Muscle of back (tissue), 11 donors: Measurements from ENCODE around the gene ZBTB12. TPM values are rescaled to one million over a fixed set of nuclear protein-coding genes. Genes with fewer than 3 reads are reported as not detected.

Experiments
- DNase-seq, 3 donors: peaks; one replicate each; pipeline versions ENCODE4 v3.0.0 to v3.0.0-alpha.2; 2013
- polyA plus RNA-seq, 10 donors: library from polyadenylated mRNA; unstranded; fragments of 120-200 nt; gene quantifications; one replicate each; pipeline ENCODE4 v1.2.1, GENCODE V29; 2013; ENCODE audit not compliant: insufficient read length in 10 of 10

The ZBTB12 gene
- polyA plus RNA-seq, 10 donors = 7.9 to 16.2 (median 9.6) TPM

DNA sequence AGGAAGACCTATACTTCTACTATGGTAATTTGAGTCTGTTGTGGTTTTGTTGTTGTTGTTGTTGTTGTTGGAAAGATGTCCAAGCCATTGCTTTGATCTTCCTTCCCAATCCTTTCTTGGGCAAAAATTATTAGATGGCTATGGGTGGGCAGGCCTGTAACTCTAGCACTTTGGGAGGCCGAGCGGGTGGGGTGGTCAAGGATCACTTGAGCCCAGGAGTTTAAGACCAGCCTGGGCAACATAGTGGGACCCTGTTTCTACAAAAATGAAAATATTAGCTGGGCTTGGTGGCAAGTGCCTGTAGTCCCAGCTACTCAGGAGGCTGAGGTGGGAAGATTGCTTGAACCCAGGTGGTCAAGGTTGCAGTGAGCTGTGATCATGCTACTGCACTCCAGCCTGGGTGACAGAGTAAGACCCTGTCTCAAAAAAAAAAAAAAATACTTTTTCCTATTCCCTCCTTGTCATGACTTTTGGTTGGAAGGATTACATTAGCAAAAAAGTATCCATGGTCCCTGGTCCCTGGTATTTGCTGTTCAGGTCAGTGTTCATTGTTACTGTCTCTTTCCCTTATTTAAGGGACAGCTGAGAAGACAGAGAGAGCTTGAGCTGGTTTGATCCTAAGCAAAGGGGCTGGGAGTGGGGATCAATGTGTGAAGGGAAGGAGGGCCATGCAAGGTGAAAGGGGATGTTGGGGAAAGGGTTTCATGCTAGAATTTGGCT is 51.0 kb downstream of the ZBTB12 start:
- no peak for DNase-seq

Other genes starting within 250 kb of the ZBTB12 start
- gene BAG6, start 249.4 kb downstream of the ZBTB12 start, polyA plus RNA-seq = 100 to 1,000 TPM; 177 to 216 (median 198) TPM
- 1 to 10 TPM; 2.6 to 5.7 (median 4.2) TPM for gene APOM, start 246.2 kb downstream of the ZBTB12 start, polyA plus RNA-seq
- 10 to 100 TPM; 11.4 to 16.0 (median 13.4) TPM for gene C6orf47, start 241.3 kb downstream of the ZBTB12 start, polyA plus RNA-seq
- 10 to 100 TPM; 10.1 to 16.9 (median 12.2) TPM for gene GPANK1, start 237.1 kb downstream of the ZBTB12 start, polyA plus RNA-seq
- 100 to 1,000 TPM; 118 to 150 (median 138) TPM for gene CSNK2B, start 236.0 kb downstream of the ZBTB12 start, polyA plus RNA-seq
- 10 to 100 TPM in 6 of 10 donors, 1 to 10 TPM in 4; 5.6 to 24.0 (median 10.9) TPM for gene LY6G5B, start 232.1 kb downstream of the ZBTB12 start, polyA plus RNA-seq
- gene LY6G5C, start 221.0 kb downstream of the ZBTB12 start, polyA plus RNA-seq = 1 to 10 TPM in 9 of 10 donors, under 1 TPM in 1; 0.68 to 5.1 (median 2.4) TPM
- 10 to 100 TPM; 36.3 to 50.0 (median 39.2) TPM for gene ABHD16A, start 198.8 kb downstream of the ZBTB12 start, polyA plus RNA-seq
- under 1 TPM in 3 of 10 donors, not detected in 7; 0.17 to 0.38 (median 0.20) TPM for gene LY6G6F, start 195.2 kb downstream of the ZBTB12 start, polyA plus RNA-seq
- 1 to 10 TPM in 1 of 10 donors, under 1 TPM in 5, not detected in 4; 0.42 to 1.1 (median 0.53) TPM for gene LY6G6D, start 186.7 kb downstream of the ZBTB12 start, polyA plus RNA-seq
- 1 to 10 TPM in 1 of 10 donors, under 1 TPM in 8, not detected in 1; 0.19 to 1.0 (median 0.38) TPM for gene LY6G6C, start 180.3 kb downstream of the ZBTB12 start, polyA plus RNA-seq
- 1 to 10 TPM in 3 of 10 donors, under 1 TPM in 7; 0.52 to 1.8 (median 0.82) TPM for gene MPIG6B, start 178.7 kb downstream of the ZBTB12 start, polyA plus RNA-seq
- 100 to 1,000 TPM in 8 of 10 donors, 10 to 100 TPM in 2; 87.3 to 135 (median 109) TPM for gene DDAH2, start 172.8 kb downstream of the ZBTB12 start, polyA plus RNA-seq
- 100 to 1,000 TPM; 114 to 181 (median 138) TPM for gene CLIC1, start 165.6 kb downstream of the ZBTB12 start, polyA plus RNA-seq
- 10 to 100 TPM in 6 of 10 donors, 1 to 10 TPM in 4; 5.9 to 29.4 (median 13.5) TPM for gene MSH5, start 162.1 kb downstream of the ZBTB12 start, polyA plus RNA-seq
- 10 to 100 TPM in 1 of 10 donors, 1 to 10 TPM in 9; 2.1 to 10.9 (median 3.0) TPM for gene SAPCD1, start 139.4 kb downstream of the ZBTB12 start, polyA plus RNA-seq
- gene VWA7, start 124.8 kb downstream of the ZBTB12 start, polyA plus RNA-seq = 1 to 10 TPM in 9 of 10 donors, under 1 TPM in 1; 0.88 to 3.3 (median 2.3) TPM
- 10 to 100 TPM; 42.0 to 63.0 (median 46.2) TPM for gene VARS1, start 106.3 kb downstream of the ZBTB12 start, polyA plus RNA-seq
- gene LSM2, start 95.1 kb downstream of the ZBTB12 start, polyA plus RNA-seq = 10 to 100 TPM; 46.2 to 63.6 (median 58.9) TPM
- gene HSPA1L, start 86.8 kb downstream of the ZBTB12 start, polyA plus RNA-seq = 1 to 10 TPM; 3.3 to 4.3 (median 3.9) TPM
- gene HSPA1A, start 86.5 kb downstream of the ZBTB12 start, polyA plus RNA-seq = 100 to 1,000 TPM in 1 of 10 donors, 10 to 100 TPM in 9; 47.4 to 176 (median 71.8) TPM
- gene HSPA1B, start 74.3 kb downstream of the ZBTB12 start, polyA plus RNA-seq = 100 to 1,000 TPM in 1 of 10 donors, 10 to 100 TPM in 9; 34.3 to 226 (median 55.8) TPM
- 10 to 100 TPM; 15.3 to 19.4 (median 17.2) TPM for gene NEU1, start 39.3 kb downstream of the ZBTB12 start, polyA plus RNA-seq
- under 1 TPM in 8 of 10 donors, not detected in 2; 0.08 to 0.50 (median 0.29) TPM for gene SLC44A4, start 23.1 kb downstream of the ZBTB12 start, polyA plus RNA-seq
- 10 to 100 TPM; 23.3 to 40.1 (median 29.4) TPM for gene EHMT2, start 4.4 kb downstream of the ZBTB12 start, polyA plus RNA-seq
- 1 to 10 TPM; 3.5 to 9.1 (median 5.7) TPM for gene C2, start 25.6 kb upstream of the ZBTB12 start, polyA plus RNA-seq
- gene CFB, start 44.0 kb upstream of the ZBTB12 start, polyA plus RNA-seq = 1 to 10 TPM; 1.0 to 2.6 (median 1.6) TPM
- 10 to 100 TPM; 49.5 to 68.7 (median 64.3) TPM for gene NELFE, start 56.9 kb upstream of the ZBTB12 start, polyA plus RNA-seq
- gene SKIC2, start 57.1 kb upstream of the ZBTB12 start, polyA plus RNA-seq = 10 to 100 TPM; 17.9 to 35.1 (median 25.0) TPM
- gene DXO, start 70.1 kb upstream of the ZBTB12 start, polyA plus RNA-seq = 10 to 100 TPM; 11.4 to 21.4 (median 15.4) TPM
- gene C4A, start 80.0 kb upstream of the ZBTB12 start, polyA plus RNA-seq = 10 to 100 TPM in 5 of 10 donors, 1 to 10 TPM in 5; 6.2 to 21.3 (median 10.3) TPM
- gene C4B, start 112.7 kb upstream of the ZBTB12 start, polyA plus RNA-seq = 10 to 100 TPM in 9 of 10 donors, 1 to 10 TPM in 1; 8.7 to 25.9 (median 14.3) TPM
- gene CYP21A2, start 136.3 kb upstream of the ZBTB12 start, polyA plus RNA-seq = 1 to 10 TPM in 2 of 10 donors, under 1 TPM in 8; 0.35 to 1.1 (median 0.58) TPM
- gene TNXB, start 207.3 kb upstream of the ZBTB12 start, polyA plus RNA-seq = 100 to 1,000 TPM in 7 of 10 donors, 10 to 100 TPM in 3; 87.2 to 269 (median 143) TPM
- gene ATF6B, start 226.2 kb upstream of the ZBTB12 start, polyA plus RNA-seq = 10 to 100 TPM; 33.0 to 55.9 (median 41.5) TPM
- gene FKBPL, start 228.2 kb upstream of the ZBTB12 start, polyA plus RNA-seq = 1 to 10 TPM; 3.3 to 5.4 (median 4.0) TPM
- 1 to 10 TPM in 6 of 10 donors, under 1 TPM in 4; 0.62 to 2.0 (median 1.6) TPM for gene PRRT1, start 249.9 kb upstream of the ZBTB12 start, polyA plus RNA-seq